GM12864 (cell line): ENCODE measurements around the gene MAP4K2.

ENCODE experiments used
- DNase-seq: peaks from one replicate; pipeline ENCODE4 v3.0.0-alpha.2; 2011; ENCODE audit warnings: low read depth
- H3K4me3 ChIP-seq: 2 replicates; pipeline ENCODE4 v1.5.1; 2011; ENCODE audit warnings: mild to moderate bottlenecking, low read depth, low read length, control low read depth
- TF ChIP-seq, protein P1 (sequence below): IDR thresholded peaks from 2 replicates; pipeline ENCODE4 v1.5.1; 2011; ENCODE audit warnings: low read depth, mild to moderate bottlenecking, moderate library complexity, low read length, control low read depth, inconsistent platforms; ENCODE audit errors: missing control alignments

MAP4K2 gene

DNA sequence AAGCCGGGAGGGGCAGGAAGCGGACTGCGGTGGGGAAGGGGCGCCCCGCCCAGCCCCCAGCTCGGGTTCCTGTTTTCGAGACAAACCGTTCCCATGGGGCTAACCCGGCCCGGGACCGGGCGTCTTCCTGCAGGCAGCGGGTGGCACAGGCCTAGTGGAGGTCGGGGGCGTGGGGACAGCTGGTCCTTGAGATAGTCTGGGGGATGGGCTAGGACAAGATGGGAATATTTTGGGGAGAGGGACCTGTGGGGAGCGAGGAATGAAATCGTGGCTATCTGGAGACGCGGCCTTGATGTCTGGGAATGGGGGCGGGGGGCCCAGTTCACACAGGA, 57.9 kb downstream of the MAP4K2 start:
- DNase-seq, result no peak
- H3K4me3 ChIP-seq, result peak overlapping the region; percentile 49
- TF ChIP-seq, protein P1, sequence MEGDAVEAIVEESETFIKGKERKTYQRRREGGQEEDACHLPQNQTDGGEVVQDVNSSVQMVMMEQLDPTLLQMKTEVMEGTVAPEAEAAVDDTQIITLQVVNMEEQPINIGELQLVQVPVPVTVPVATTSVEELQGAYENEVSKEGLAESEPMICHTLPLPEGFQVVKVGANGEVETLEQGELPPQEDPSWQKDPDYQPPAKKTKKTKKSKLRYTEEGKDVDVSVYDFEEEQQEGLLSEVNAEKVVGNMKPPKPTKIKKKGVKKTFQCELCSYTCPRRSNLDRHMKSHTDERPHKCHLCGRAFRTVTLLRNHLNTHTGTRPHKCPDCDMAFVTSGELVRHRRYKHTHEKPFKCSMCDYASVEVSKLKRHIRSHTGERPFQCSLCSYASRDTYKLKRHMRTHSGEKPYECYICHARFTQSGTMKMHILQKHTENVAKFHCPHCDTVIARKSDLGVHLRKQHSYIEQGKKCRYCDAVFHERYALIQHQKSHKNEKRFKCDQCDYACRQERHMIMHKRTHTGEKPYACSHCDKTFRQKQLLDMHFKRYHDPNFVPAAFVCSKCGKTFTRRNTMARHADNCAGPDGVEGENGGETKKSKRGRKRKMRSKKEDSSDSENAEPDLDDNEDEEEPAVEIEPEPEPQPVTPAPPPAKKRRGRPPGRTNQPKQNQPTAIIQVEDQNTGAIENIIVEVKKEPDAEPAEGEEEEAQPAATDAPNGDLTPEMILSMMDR, result no peak

DNA sequence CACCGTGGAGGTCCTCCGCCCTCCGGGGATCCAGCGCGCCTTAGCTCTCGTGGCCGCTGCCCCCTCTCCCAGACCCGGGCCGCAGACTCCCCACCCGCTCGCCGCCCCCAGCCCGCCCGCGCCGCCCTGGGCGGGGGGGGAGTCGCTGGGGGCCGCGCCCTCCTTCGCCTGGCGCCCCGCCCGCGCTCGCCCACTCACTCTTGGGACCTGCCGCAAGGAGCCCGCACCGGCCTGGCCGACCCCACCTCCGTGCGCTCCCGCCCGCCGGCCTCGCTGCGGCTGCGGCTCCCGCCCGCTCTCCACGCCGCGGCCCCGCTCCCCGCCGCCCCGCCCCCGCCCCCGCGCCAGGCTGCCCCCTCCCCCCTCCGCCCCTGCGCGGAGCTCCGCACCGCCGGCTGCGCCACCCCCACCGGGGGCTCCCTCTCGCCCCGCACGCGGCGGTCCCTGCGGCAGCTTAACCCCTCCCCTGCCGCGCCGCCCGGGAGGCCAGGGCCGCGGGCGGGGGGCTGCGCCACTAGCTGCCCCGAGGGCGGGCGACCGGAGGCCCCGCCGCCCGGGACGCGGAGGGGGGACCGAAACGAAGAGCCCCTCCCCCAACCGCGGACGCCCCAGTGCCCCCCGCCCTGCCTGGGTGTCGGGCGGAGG, 58.3 kb downstream of the MAP4K2 start:
- TF ChIP-seq, protein P1, result no peak
- peak overlapping the region; percentile 49 for H3K4me3 ChIP-seq
- DNase-seq, result no peak

DNA sequence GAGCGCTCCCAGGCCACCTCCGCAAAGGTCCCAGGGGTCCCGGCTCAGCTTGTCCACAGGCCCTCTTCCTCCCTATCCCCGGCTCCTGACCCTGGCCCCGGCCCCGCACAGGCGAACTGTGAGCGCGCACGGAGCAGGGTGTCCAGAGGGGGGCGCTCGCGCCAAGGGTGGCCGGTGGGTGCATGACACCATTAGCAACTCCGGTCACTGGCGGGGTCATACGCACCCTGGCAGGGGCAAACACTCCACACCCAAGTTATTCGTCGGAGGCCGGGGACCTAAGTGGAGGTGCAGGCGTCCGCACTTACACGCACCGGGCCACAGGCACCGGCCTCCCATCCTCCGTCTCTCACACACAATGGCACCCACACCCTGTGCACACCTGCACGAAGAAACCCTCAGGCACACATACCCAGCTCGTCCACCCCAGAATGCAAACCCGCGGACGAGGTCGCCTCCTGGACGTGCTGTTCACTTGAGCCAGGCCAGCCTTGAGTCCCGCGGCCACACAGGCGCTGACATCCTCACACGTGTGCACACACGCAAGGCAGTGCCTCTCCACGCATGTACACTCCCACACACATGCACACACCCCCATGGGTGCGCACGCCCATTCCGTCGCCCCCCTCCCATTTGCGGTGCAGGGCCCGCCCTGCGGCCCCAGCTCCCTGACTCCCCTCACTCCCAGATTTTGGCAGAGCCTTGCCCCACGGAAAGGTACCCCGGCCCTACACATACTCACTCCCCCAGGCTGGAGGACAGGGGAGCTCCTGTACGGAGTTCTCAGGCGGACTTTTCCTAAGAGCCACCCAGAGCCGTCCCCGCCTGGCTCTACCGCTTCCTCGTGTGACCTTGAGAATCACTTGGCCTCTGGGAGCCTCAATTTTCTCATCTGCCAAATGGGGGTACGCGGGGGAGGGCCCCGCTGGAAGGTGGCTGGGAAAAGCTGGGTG, 59.1 kb downstream of the MAP4K2 start, which contains the start of gene RASGRP2:
Gene RASGRP2, minus strand, starts transcription at position 552 of the 953 bp plus-strand sequence. CDS start 1,276 bp downstream, outside the sequence.
- no peak for DNase-seq
- TF ChIP-seq, protein P1, result peak; percentile 63

DNA sequence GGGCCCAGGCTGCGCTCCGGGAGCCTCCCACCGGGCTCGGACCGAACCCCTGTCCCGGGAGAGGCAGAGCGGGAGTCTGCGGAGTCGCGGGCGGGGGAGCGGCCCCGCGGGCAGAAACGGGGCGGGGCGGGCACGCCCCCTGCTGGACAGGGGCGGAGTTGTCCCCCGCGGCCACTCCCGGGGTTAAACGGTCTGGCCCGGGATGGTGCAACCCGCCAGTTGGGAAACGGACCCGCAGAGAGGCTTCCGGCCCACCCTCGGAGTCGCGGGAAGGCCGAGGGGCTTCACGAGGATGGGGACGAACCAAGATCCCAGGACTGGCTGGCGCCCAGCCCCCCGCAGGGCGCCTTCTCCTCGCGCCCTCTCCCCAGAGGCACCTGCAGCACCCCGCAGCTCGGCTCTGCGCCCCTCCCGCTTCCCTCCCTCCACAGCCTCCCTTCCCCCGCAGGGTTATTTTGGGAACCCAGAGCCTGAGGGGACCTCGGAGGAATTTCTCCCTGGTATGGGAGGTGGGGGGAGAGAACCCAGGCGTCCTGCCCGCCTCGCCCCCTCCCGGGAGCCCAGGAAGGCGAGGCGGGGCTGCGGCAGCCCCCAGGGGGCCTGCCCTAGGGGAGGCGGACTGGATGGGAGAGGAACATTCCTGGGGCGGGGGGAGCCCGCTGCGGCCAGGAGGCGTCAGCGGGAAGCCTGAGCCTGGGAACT, 60.0 kb downstream of the MAP4K2 start:
- DNase-seq, result no peak
- peak overlapping the region; percentile 41; the same call in 1 of the 2 replicates for H3K4me3 ChIP-seq

More for the DNA sequence above, 59.1 kb downstream of the MAP4K2 start, which contains the start of gene RASGRP2:
- H3K4me3 ChIP-seq, result peak within 1 kb of the TSS; percentile 49

DNA sequence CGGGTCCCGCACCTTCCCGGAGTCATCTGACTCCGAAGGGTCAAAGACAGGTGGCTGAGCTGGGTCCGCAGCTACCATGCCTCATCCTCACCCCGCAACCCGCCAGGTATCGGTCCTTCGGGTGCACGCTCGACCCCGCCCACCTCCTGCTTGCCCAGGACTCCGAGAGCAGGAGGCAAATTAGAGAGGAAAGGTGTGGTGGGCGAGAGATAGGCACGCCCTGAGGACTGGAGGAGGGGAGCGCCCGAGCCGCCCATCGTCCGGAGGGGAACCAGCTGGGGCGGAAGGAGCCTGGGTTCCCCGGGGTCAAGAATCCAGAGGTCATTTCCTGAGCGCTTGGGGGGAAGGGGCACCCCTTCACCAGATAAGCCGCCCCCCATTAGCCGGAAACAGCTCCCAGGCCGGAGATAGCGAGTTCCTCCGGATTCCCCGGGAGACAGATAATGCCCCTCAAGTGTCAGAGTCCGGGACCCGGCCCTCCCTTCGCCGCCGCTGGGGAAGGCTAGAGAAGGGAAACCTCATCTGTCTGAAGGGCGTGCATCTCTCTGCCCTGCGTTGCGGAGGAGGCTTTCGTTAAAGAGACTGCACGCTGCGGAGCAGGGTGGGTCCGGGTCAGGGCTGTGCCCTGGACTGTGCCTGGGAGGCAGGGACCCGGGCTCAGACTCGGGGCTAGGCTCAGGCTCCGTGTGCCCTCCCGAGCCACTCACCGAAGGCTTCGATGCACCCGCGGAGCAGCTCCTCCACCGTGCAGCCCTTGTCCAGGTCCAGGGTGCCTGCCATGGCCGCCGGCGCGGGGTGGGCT, 60.7 kb downstream of the MAP4K2 start:
- DNase-seq, result no peak
- TF ChIP-seq, protein P1, result no peak
- peak overlapping the region; percentile 41; the same call in 1 of the 2 replicates for H3K4me3 ChIP-seq

More for the DNA sequence above, 60.0 kb downstream of the MAP4K2 start:
- TF ChIP-seq, protein P1, result peak; percentile 93
